ENCODE results near the gene ZNF609.
"Not testable (repeated sequence)": the region's sequence is repeated elsewhere in the genome, so short reads cannot be mapped to it uniquely, and the experiment has no call there.

ZNF609 gene

DNA sequence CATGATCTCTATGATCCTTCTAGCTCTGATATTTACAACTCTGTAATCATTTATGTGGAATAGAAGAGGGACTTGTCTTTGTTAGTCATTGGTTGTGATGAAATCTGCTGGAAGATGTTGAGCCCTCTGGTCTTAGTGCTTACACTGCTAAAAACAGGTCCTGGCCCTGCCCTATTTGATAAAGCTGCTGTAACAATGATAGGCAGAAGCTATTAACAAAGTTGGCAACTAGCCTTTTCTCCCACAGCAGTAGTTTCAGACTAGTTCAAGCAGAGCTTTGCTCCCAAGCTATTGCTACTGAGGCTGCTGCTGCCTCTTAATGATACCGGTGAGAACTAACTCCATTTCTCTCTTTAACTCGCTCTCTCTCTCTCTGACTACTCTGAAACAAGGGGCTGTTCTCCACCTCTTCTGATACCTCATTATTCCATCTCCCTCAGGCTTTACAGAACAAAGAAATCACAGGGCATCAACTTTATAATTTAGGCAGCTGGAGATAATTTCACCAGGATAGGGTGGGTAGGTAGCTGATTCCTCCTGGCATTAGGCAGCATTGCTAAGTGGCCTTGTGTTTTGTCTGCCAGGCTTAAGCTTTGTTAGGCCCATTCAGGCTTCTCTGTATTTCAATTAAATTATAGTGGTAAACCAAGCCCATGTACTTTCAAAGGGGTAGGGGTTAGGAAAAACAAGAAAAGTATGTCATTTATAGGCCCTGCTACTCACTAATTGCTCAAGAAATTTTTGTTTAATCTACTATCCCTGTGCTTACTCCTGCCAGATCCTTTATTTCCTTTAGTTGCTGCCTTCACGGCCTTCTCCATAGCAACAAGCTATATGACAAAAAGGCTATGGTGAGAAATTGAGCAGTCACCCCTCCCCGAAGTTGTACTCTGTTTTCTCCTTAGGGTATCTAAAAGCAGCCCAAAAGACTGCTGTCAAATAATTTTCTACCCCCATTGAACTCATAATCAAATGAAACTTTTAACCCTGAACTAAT is 175.4 kb downstream of the ZNF609 start:
- Histone ChIP-seq H3K36me3 (peaks cover 48 to 77% (median 71%) of the 10 kb centered on the region in 11 experiments), H3K4me3 (no peak overlapping the region), H4K20me1 (peaks cover 6 to 28% (median 18%) of the 10 kb centered on the region in 11 experiments; a peak in 10 of 22 replicates), H3K4me2 (peak overlapping the region in 3 of 11 experiments; percentile 21 to 49 (median 27); a peak in 5 of 22 replicates), H3K4me1 (peaks cover 34 to 73% (median 57%) of the 10 kb centered on the region in 10 experiments), H3K9me3 (replicated peaks in 1 of 11) (peaks cover 13 to 30% (median 21%) of the 10 kb centered on the region in 11 experiments), H3K9ac (peak overlapping the region in 1 of 11 experiments; percentile 22; a peak in 1 of 22 replicates), H3K27me3 (no peaks in the 10 kb centered on the region), H3K27ac (peak overlapping the region in 4 of 11 experiments; percentile 4 to 43 (median 16); a peak in 5 of 22 replicates)
- TF ChIP-seq Cebpa-rat (IDR thresholded peaks at IDR 0.05), result no peak

DNA sequence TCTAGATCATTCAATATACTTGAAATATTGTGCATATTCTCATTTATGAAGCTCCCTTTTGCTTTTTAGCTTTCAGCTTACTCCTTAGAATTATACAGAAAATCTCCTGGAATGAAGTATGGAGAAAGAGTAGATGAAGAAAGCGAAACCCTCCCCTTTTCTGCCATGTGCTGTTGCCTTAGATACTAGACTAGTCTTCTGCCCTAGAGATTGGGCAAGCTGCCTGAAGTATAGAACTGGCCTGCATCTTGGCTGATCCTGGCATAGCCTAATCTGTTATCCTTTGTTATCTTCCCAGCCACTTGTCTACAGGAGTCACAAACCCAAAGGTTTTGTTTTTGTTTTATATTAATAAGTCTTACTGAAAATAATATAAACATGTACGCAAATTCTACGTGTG is 176.2 kb downstream of the ZNF609 start:
- H4K20me1 ChIP-seq, result peaks cover 6 to 28% (median 18%) of the 10 kb centered on the region in 11 experiments; a peak in 10 of 22 replicates
- no peak overlapping the region for H3K4me2 ChIP-seq
- H3K27me3 ChIP-seq, result no peaks in the 10 kb centered on the region
- no peak overlapping the region; a peak in 1 of 22 replicates for H3K27ac ChIP-seq
- peaks cover 13 to 30% (median 21%) of the 10 kb centered on the region in 11 experiments for H3K9me3 ChIP-seq (replicated peaks in 1 of 11)
- no peak overlapping the region for H3K9ac ChIP-seq
- TF ChIP-seq Cebpa-rat (IDR thresholded peaks at IDR 0.05), result no peak
- H3K4me1 ChIP-seq, result peaks cover 34 to 73% (median 56%) of the 10 kb centered on the region in 10 experiments
- H3K36me3 ChIP-seq, result peaks cover 45 to 76% (median 68%) of the 10 kb centered on the region in 11 experiments
- H3K4me3 ChIP-seq, result no peak overlapping the region

DNA sequence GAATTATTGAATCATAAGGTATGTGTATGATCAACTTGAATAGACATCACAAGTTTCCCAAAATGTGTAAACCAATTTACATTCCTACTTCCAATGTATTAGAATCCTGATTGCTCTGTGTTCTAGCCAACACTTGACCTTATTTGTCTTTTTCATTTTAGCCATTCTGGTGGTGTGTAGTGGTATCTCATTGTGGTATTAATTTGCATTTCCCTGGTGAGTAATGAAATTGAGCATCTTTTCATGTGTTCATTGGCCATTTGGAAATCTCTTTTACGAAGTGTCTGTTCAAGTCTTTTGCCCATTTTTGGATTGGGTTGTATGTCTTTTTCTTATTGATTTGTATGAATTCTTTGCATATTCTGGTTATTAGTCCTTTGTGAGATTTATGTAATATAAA is 177.0 kb downstream of the ZNF609 start:
- Histone ChIP-seq H3K4me1 (peaks cover 27 to 71% (median 50%) of the 10 kb centered on the region in 10 experiments), H4K20me1 (peaks cover 6 to 28% (median 18%) of the 10 kb centered on the region in 11 experiments; a peak in 10 of 22 replicates), H3K4me2 (no peak overlapping the region), H3K9me3 (replicated peaks in 1 of 11) (peaks cover 13 to 33% (median 21%) of the 10 kb centered on the region in 11 experiments), H3K36me3 (peaks cover 45 to 76% (median 68%) of the 10 kb centered on the region in 11 experiments), H3K4me3 (no peak overlapping the region; a peak in 1 of 20 replicates), H3K27me3 (no peaks in the 10 kb centered on the region), H3K9ac (no peak overlapping the region), H3K27ac (no peak overlapping the region)
- no peak for TF ChIP-seq Cebpa-rat (IDR thresholded peaks at IDR 0.05)

DNA sequence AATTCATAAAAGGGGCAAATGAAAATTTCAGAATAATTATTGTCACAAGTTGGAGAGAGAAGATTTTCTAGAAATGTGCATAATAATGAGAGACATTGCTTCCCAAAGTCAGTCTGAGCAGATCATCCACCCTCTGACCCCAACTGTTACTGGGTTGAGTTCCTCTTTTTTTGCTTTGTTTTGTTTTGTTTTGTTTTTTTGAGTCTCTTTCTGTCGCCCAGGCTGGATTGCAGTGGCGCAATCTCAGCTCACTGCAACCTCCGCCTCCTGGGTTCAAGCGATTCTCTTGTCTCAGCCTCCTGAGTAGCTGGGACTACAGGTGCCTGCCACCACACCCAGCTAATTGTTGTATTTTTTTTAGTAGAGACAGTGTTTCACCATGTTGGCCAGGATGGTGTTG is 179.4 kb downstream of the ZNF609 start:
- H3K36me3 ChIP-seq, result peaks cover 38 to 88% (median 75%) of the 10 kb centered on the region in 11 experiments
- peaks cover 13 to 53% (median 37%) of the 10 kb centered on the region in 11 experiments for H3K9me3 ChIP-seq (replicated peaks in 1 of 11)
- H3K9ac ChIP-seq, result peak overlapping the region in 6 of 11 experiments; percentile 33 to 64 (median 42); a peak in 10 of 22 replicates
- peak in 7 of 11 experiments; percentile 22 to 84 (median 75); a peak in 9 of 22 replicates for TF ChIP-seq Cebpa-rat (IDR thresholded peaks at IDR 0.05)
- not testable (repeated sequence) for H3K27me3 ChIP-seq, H4K20me1 ChIP-seq
- H3K4me3 ChIP-seq, result peak overlapping the region in 1 of 10 experiments; percentile 35; a peak in 1 of 20 replicates
- peaks cover 3 to 52% (median 27%) of the 10 kb centered on the region in 10 experiments for H3K4me1 ChIP-seq
- peak overlapping the region in 10 of 11 experiments; percentile 0 to 86 (median 73); a peak in 18 of 22 replicates for H3K27ac ChIP-seq
- H3K4me2 ChIP-seq, result peak overlapping the region in 9 of 11 experiments; percentile 11 to 81 (median 66); a peak in 17 of 22 replicates

DNA sequence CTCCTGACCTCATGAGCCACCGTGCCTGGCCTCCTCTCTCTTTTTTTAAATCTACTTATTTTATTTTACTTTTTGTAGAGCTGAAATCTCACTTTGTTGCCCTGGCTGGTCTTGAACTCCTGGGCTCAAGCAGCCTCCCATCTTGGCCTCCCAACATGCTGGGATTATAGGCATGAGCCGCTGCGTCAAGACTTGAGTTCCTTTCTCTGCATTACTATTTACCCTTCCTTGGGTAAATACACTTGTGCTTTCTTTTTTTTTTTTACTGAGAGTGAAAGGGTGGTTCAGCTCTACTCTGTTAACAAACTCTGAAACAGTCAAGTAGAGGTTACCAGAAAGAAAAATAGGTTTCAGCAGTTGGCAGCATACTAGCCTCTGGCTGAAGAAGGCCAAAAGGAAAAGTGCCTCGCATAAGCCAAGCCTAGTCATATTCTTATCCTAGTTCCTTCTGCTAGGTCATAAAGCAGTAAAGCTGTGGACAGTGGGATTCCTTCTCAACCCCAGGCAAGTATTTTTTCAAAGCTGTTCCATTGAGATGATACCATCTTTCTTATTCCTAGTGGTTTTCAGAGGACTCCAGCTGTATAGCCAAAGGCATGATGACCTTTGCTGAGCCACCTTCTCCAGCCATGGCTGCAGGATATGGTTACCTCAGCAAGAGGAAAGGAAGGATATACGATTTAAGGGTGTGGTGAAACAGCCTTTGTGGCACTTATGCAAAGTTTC is 179.9 kb downstream of the ZNF609 start:
- Histone ChIP-seq H3K27ac (peak overlapping the region; percentile 0 to 86 (median 69); a peak in 20 of 22 replicates), H3K4me3 (peak overlapping the region in 1 of 10 experiments; percentile 35; a peak in 1 of 20 replicates), H3K9ac (peak overlapping the region in 4 of 11 experiments; percentile 41 to 64 (median 46); a peak in 6 of 22 replicates), H3K36me3 (peaks cover 38 to 86% (median 74%) of the 10 kb centered on the region in 11 experiments), H3K27me3 (no peaks in the 10 kb centered on the region), H3K4me2 (peak overlapping the region in 9 of 11 experiments; percentile 11 to 81 (median 66); a peak in 16 of 22 replicates), H4K20me1 (peaks cover 0 to 6% (median 0%) of the 10 kb centered on the region in 11 experiments; a peak in 4 of 22 replicates), H3K9me3 (replicated peaks in 1 of 11) (peaks cover 13 to 52% (median 39%) of the 10 kb centered on the region in 11 experiments), H3K4me1 (peaks cover 0 to 46% (median 24%) of the 10 kb centered on the region in 10 experiments; a peak in 17 of 20 replicates)
- TF ChIP-seq Cebpa-rat (IDR thresholded peaks at IDR 0.05), result no peak; a peak in 3 of 22 replicates

DNA sequence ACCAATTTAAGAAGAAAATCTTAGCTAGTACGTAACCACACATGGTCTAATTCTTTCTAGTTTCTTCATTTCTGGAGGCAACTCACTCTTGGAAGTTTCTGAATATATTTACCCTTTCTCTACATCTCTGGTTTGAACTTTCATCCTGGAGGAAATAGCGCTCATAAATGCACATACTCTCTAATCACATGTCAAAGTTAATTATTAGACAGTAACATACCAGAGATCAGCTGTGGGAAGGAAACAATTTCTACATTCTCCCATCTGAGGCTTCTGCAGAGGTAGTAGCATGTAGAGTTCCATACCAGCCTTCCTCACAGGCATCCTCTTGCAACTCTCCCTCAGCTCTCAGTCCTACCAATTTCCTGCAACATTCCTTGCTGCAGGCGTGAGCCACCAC is 182.5 kb downstream of the ZNF609 start:
- Histone ChIP-seq H3K9me3 (replicated peaks in 1 of 11) (peaks cover 0 to 29% (median 18%) of the 10 kb centered on the region in 11 experiments; a peak in 16 of 22 replicates), H3K36me3 (peaks cover 36 to 72% (median 59%) of the 10 kb centered on the region in 11 experiments; a peak in 21 of 22 replicates), H4K20me1 (peaks cover 0 to 6% (median 0%) of the 10 kb centered on the region in 11 experiments; a peak in 4 of 22 replicates), H3K4me1 (peaks cover 0 to 39% (median 24%) of the 10 kb centered on the region in 10 experiments; a peak in 17 of 20 replicates), H3K27me3 (no peaks in the 10 kb centered on the region), H3K4me2 (no peak overlapping the region), H3K27ac (no peak overlapping the region; a peak in 1 of 22 replicates), H3K9ac (no peak overlapping the region), H3K4me3 (no peak overlapping the region)
- TF ChIP-seq Cebpa-rat (IDR thresholded peaks at IDR 0.05), result no peak

DNA sequence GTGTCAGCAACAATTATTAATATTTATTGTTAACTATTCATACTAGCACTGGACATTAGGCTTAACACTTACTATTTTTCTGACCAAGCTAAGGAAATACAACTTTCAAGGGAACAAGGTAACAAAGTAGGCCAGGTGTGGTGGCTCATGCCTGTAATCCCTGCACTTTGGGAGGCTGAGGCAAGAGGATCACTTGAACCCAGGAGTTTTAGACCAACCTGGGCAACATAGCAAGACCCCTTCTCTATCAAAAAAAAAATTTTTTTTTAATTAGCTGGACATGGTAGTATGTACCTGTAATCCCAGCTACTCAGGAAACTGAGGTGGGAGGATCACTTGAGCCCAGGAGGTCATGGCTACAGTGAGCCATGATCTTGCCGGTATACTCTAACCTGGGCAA is 183.3 kb downstream of the ZNF609 start:
- Histone ChIP-seq H3K4me2 (no peak overlapping the region), H3K27ac (no peak overlapping the region), H3K36me3 (peaks cover 28 to 65% (median 51%) of the 10 kb centered on the region in 11 experiments; a peak in 21 of 22 replicates), H3K27me3 (no peaks in the 10 kb centered on the region), H3K4me3 (no peak overlapping the region), H3K9me3 (replicated peaks in 1 of 11) (peaks cover 0 to 26% (median 18%) of the 10 kb centered on the region in 11 experiments; a peak in 16 of 22 replicates), H3K4me1 (peaks cover 0 to 34% (median 23%) of the 10 kb centered on the region in 10 experiments; a peak in 17 of 20 replicates), H4K20me1 (peaks cover 0 to 11% (median 6%) of the 10 kb centered on the region in 11 experiments; a peak in 5 of 22 replicates), H3K9ac (no peak overlapping the region)
- TF ChIP-seq Cebpa-rat (IDR thresholded peaks at IDR 0.05), result no peak

DNA sequence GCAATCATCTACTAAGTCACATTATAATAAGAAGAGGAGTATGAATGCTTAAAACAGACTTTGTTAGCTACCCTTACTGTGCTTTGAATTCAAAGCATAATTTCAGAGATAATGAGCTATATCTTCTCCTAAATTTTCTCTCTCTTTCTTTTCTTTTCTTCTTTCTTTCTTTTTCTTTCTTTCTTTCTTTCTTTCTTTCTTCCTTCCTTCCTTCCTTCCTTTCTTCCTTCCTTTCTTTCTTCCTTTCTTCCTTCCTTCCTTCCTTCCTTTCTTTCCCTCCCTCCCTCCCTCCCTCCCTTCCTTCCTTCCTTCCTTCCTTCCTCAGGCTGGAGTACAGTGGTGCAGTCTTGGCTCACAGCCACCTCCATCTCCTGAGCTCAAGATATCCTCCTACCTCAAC is 184.4 kb downstream of the ZNF609 start:
- Histone ChIP-seq H3K4me1 (peaks cover 0 to 23% (median 11%) of the 10 kb centered on the region in 10 experiments; a peak in 16 of 20 replicates), H3K36me3 (peaks cover 28 to 59% (median 46%) of the 10 kb centered on the region in 11 experiments; a peak in 21 of 22 replicates), H4K20me1 (peaks cover 0 to 12% (median 6%) of the 10 kb centered on the region in 11 experiments; a peak in 6 of 22 replicates), H3K9me3 (replicated peaks in 1 of 11) (peaks cover 0 to 26% (median 18%) of the 10 kb centered on the region in 11 experiments; a peak in 16 of 22 replicates)
- not testable (repeated sequence) for H3K4me3 ChIP-seq, H3K4me2 ChIP-seq, H3K27me3 ChIP-seq, H3K27ac ChIP-seq, H3K9ac ChIP-seq

Data from BLaER1 treated with 17β-estradiol and CSF1 and Interleukin-3, amounts not matched to agents 10 nM and 100 nM (cell line).